ENCODE measurements around the gene PJA2.

DNA sequence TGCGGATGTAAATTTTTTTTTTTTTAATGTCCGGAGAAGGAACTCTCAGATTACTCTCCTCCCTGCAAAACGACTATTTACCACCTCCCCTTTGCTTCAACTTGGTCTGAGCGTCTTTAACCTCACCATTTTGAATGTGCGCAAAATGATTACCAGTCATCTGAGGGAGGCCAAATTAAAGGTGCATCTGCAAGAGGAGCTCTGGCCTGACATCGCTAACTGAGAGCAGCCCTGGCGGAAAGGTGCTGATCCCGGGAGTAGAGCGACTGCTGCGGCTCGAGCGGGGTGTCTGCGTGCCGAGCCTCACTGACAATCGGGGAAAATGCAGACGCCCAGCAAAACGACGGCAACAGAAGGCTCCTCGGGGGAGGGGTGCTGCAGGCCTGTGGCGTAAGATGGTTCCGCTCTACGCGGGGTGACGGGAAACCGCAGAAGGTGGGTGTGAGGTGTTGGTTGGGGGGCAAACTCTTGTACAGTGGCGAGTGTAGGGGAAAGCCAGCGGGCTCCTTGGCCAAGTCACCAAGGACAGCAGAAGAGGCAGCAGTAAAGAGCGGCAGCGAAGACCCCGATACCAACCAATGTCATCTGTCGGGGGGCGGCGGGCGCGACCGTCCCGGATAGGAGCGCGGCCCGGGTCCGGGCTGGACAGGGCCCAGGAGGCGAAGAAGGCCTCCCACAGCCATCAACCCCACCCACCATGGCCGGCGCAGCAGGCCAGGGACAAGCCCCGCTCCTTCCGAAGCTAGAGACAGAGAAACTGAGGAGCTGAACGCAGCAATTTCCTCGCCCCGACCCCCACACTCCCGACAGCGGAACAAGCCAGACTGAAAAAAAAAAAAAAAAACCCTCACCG, 557 bp downstream of the PJA2 start:
- TF ChIP-seq CTCF (IDR thresholded peaks at IDR 0.05; ENCODE audit: extremely low read depth in 1 of 2, insufficient read depth in 1 of 2, low read depth in 1 of 2, low read length in 2 of 2): no peak
- no peak for TF ChIP-seq POLR2A (IDR thresholded peaks at IDR 0.05; ENCODE audit: low read depth, low read length)
- TF ChIP-seq POLR2AphosphoS5 (IDR thresholded peaks at IDR 0.05; ENCODE audit: insufficient read depth, low read depth, low read length): no peak

Data from endothelial cell of umbilical vein (primary cell).